GM19467 (cell line): ENCODE measurements around the gene LRRC41.
"Not testable (repeated sequence)": the region's sequence is repeated elsewhere in the genome, so short reads cannot be mapped to it uniquely, and the experiment has no call there.

Experiments
- ATAC-seq: cut with Tn5 transposase; IDR thresholded peaks from one replicate; pipeline ENCODE4 v1.9.1; 2021; ENCODE audit warnings: mild to moderate bottlenecking, moderate library complexity; ENCODE audit not compliant: unreplicated experiment

LRRC41 gene

GRCh38 chr1:46303038-46303871, at the start of gene LRRC41, which contains the start of gene UQCRH:
LRRC41 (minus strand) TSS chr1:46303616; CDS start chr1:46303322, 294 bp downstream.
UQCRH (plus strand) TSS chr1:46303698; CDS start chr1:46303767, 69 bp downstream.
- ATAC-seq, result peak; percentile 69

- ATAC-seq, result no peak
Measured at GRCh38 chr1:46352363-46352762, 48.9 kb upstream of the LRRC41 start.

GRCh38 chr1:46345281-46345680, 41.9 kb upstream of the LRRC41 start:
- ATAC-seq, result no peak

GRCh38 chr1:46344481-46344880, 41.1 kb upstream of the LRRC41 start:
- ATAC-seq, result no peak

- no peak for ATAC-seq
Measured at GRCh38 chr1:46343705-46344104, 40.3 kb upstream of the LRRC41 start.

DNA sequence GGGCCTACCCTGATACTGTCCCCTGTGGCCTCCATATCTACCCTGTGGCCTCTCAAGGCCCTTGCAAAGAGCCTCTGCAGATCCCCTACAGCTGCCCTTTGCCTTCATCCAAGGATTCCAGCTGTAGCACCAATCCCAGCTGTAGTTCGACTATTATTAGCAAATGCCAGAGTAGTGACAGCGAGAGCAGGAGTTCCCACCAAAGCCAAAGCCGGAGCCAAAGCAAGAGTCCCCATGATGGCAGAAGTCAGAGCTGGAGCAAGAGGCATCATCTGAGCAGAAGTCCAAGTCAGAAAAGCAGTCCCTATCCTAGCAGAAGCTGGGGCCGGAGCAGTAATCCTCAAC, 39.9 kb upstream of the LRRC41 start:
- ATAC-seq, result no peak

DNA sequence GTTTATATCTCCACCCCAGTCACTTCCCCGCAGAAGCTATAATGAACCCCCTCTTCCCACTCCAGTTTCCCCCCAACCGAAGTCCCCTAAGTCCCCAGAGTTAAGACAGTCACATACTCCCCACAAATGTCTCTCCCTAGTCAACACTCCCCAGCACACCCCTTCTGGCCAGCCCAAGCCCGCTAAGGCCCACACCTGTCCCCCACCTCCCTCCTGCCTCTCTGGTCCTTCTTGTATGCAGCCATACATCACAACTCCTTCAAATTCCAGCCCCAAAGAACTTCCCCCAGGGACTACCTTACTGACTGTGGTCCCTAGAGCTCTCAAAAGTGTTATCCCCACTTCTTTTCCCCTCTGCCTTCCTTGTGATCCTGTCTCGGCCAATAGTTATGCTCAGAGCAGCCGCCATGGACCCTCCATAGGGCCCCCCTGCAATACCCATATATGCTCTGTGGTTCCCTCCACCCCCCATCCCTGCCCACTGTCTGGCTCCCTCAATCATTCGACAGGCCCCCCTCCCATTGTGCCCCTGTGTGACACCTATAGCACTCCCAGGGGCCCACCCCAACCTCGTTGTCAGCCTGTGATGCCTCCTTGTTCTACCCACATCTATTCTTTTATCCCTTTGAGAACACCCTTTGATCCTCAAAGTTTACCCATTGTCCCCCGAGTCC, 39.4 kb upstream of the LRRC41 start:
- ATAC-seq, result no peak

DNA sequence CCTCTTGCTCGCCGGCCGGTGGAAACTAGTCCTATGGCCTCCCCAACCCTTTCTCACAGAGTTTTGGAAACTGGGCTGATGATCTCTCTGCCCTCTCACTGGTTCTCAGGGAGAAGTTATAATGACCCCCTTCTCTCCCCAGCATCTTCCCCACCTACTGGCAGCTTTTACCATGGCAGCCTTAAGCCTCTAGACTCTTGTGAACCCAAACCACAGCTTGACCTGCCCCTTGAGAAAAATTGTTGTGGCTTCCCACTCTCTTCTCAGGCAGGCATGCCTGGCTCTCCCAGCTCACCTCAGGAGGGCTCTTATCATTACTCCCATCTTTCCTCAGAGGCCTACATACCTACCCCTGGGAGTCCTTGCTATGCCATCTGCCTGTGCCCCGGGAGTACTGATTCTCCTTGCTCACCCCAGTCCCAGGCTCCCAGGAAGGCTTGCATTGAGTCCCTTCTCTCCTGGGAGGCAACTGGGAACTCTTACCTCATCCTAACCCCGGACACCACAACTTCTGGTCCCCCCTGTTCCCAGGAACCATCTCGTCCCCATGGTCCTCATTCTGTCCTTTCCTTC, 38.8 kb upstream of the LRRC41 start:
- ATAC-seq, result no peak

DNA sequence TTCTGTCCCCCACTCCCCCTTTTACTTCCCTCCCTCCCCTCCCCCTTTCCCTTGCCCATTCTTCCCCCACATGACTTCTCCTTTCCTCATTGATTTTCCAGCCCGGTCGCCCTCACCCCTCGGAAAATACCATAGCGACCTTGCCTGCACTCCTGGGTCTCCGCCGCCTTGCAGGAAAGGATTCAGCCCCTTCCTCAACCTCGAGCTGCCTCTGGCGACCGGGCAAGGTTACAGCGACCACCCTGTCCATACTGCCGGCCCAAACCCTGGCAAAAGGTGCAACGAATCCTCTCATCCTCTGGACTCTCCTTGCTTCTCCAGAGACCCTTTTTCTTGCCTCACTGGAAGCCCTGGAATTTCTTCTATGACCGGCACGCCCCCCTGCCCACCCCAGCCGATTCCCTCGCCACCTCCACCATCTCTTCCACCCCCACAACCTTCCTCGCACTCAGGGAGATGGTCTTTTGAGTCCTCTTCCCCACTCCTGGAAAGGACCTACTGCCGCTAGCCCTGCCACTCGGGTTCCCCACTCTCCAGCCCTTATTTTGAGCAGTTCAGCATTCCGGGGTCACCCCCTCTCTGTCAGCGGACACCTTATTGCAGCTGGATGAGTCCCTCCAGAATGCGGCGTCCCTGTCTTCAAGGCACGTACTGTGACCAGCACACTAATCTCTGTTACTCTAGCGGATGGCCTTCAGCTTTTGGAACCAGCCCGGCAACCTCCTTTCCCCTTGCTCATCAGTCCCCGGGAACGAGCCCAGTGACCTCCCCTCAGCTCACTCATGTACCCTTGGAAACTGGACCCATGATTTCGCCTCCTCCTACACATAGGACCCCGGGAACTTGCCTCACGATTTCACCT, 38.0 kb upstream of the LRRC41 start:
- no peak for ATAC-seq

DNA sequence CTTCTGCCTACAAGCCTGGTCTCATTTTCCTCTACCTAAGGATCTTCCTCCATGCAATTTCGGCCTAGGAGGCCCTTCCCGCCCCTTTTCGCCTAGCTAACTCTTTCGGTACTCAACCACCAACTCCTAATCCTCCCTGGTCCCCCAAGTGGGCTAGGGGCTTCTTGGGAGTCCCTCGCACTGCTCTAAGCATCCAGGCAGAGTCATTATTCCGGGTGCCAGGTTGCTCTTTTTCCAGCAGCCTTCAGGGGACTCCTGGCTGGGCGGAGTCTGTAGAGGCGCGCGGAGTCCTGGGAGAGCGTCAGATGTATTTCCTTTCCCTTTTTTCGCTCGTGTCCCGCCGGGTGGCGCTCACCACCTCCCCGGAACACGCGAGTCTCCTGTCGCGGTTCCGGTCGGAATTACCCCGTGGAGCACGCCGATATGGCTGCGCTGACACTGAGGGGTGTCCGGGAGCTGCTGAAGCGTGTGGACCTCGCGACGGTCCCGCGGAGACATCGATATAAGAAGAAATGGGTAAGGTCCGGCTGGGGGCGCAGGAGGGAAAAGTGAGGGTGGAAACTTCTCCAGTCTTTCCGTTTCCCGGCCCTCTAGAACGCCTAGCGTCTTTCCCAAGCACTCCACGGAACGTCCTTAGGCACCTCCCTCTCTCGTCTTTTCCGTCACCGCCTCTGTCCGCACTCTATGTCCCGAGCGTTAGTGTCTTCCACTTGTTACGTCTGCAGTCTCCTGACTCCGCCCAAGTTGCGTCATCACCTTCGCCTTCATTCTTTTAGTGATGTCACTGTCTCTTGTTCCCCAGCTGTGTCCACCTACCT, 37.2 kb upstream of the LRRC41 start, which contains the start of gene NSUN4:
TSS of gene NSUN4 (plus strand) at position 404 of the 818 bp plus-strand sequence. CDS start at position 424, 20 bp downstream.
- ATAC-seq, result peak; percentile 50

- not testable (repeated sequence) for ATAC-seq
Measured at GRCh38 chr1:46337409-46337808, 34.0 kb upstream of the LRRC41 start.

GRCh38 chr1:46335081-46335480, 31.7 kb upstream of the LRRC41 start:
- no peak for ATAC-seq

GRCh38 chr1:46334030-46334384, 30.6 kb upstream of the LRRC41 start:
- peak; percentile 24 for ATAC-seq

GRCh38 chr1:46333300-46334029, 30.0 kb upstream of the LRRC41 start:
- peak; percentile 49 for ATAC-seq

DNA sequence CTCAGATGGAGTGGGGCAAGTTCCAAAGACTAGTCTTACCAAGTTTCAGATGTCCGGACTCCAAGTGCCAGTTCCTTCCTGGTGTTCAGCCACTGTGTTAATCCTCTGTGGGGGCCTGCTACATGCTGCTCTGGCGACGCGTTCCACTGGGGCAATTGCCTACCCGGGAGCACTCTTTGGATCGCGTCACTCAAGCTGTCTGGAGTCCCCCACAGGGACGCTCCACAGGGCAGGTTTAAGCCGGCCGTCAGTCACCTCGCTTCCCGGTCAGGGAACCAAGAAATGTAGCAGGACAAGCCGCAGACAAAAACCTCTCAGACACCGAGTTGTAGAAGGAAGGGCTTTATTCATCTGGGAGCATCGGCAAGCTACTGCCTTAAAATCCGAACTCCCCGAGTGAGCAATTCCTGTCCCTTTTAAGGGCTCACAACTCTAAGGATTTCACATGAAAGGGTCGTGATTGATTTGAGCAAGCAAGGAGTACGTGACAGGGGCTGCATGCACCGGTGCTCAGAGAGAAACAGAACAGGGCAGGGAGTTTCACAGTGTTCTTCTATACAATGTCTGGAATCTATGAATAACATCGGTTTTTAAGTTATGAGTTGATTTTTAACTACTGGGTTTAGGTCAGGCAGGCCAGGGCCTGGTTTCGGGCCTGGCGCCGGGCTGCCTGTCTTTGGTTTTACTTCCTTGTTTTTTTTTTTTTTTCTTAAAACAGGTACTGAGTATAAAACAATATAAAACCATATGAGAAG, 28.5 kb upstream of the LRRC41 start:
- ATAC-seq, result not testable (repeated sequence)

- not testable (repeated sequence) for ATAC-seq
Measured at GRCh38 chr1:46330381-46330780, 27.0 kb upstream of the LRRC41 start.

- not testable (repeated sequence) for ATAC-seq
Measured at GRCh38 chr1:46329807-46330206, 26.4 kb upstream of the LRRC41 start.

DNA sequence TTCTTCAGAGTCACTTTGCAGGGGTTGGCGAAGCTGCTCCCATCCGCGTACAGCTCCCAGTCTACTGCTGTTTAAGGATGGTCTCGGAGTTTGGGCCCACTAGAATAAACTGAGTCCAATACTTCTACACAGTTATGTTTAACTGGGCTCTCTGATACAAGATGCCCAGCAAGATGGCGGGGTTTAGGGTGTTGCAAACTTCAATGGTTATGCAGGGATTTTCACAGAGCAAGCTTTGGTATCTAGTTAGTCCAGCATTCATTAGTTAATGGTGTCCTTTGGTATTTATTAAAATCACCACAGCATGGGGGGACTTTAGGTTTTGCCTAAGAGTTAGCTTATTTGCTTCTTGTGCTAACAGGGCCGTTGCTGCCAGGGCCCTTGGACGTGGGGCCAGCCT, 24.8 kb upstream of the LRRC41 start:
- not testable (repeated sequence) for ATAC-seq
